H1 (cell line): ENCODE results near the gene TAT. TPM values are rescaled to one million over a fixed set of nuclear protein-coding genes. Genes with fewer than 3 reads are reported as not detected.

Experiments
- CTCF ChIA-PET: fragments of 300-600 bp; sonication (Branson Sonifier 250); formaldehyde crosslinking; loops from one replicate; lab custom pipeline; 2021; ENCODE audit not compliant: partially characterized antibody; lab: Charles Lee
- POLR2A ChIA-PET: fragments of 300-600 bp; sonication (Branson Sonifier 250); formaldehyde crosslinking; loops from one replicate; lab custom pipeline; 2021; ENCODE audit warnings: inconsistent platforms; ENCODE audit not compliant: partially characterized antibody; lab: Charles Lee
- DNase-seq, 2 experiments: peaks; one replicate each; pipeline versions ENCODE4 v3.0.0 to v3.0.0-alpha.2; 2010 to 2022; ENCODE audit warnings: low spot score in 2 of 2, low read depth in 1 of 2, mixed read lengths in 1 of 2
- FAIRE-seq: peaks from 2 replicates; lab custom pipeline; 2011; peaks lifted over from hg19 to GRCh38; lab: Jason Lieb, UNC
- H2AFZ ChIP-seq: 2 replicates; pipeline ENCODE4 v1.8.1; 2012; ENCODE audit warnings: low read length, inconsistent platforms
- H2AK5ac ChIP-seq: 2 replicates; pipeline ENCODE4 v1.6.1; 2013; ENCODE audit warnings: low read depth, low read length
- H2BK120ac ChIP-seq: replicated peaks from 2 replicates; pipeline ENCODE3; 2013; ENCODE audit warnings: low read depth, low read length, inconsistent platforms
- H2BK12ac ChIP-seq: 2 replicates; pipeline ENCODE4 v1.6.1; 2013; ENCODE audit warnings: low read depth, low read length
- H2BK15ac ChIP-seq: 2 replicates; pipeline ENCODE4 v1.6.1; 2013; ENCODE audit warnings: low read length
- H2BK20ac ChIP-seq: 2 replicates; pipeline ENCODE4 v1.6.1; 2013; ENCODE audit warnings: low read length
- H2BK5ac ChIP-seq: 2 replicates; pipeline ENCODE4 v1.6.1; 2013; ENCODE audit warnings: low read depth, low read length
- H3K14ac ChIP-seq: 2 replicates; pipeline ENCODE4 v1.6.1; 2013; ENCODE audit warnings: inconsistent platforms; ENCODE audit not compliant: insufficient read length
- H3K18ac ChIP-seq: 2 replicates; pipeline ENCODE4 v1.6.1; 2013; ENCODE audit warnings: low read length; ENCODE audit errors: extremely low read depth
- H3K23ac ChIP-seq: 2 replicates; pipeline ENCODE4 v1.6.1; 2013; ENCODE audit warnings: inconsistent platforms; ENCODE audit not compliant: insufficient read length
- H3K23me2 ChIP-seq: 2 replicates; pipeline ENCODE4 v1.6.1; 2013; ENCODE audit warnings: low read depth, low read length
- H3K27ac ChIP-seq: 2 replicates; pipeline ENCODE4 v1.6.1; 2011; ENCODE audit warnings: low read depth, low read length, inconsistent platforms
- H3K27me3 ChIP-seq, 4 experiments: replicated peaks in 1 of 4; 1 replicate in 1 of 4; 2 replicates in 3 of 4; pipeline versions ENCODE4 v1.6.1 to v1.8.1; 2011 to 2013; ENCODE audit warnings: low read length in 3 of 4, mild to moderate bottlenecking in 3 of 4, inconsistent platforms in 2 of 4, mixed read lengths in 2 of 4, moderate library complexity in 1 of 4; ENCODE audit not compliant: control insufficient read depth in 3 of 4, insufficient read depth in 3 of 4; ENCODE audit errors: extremely low read depth in 1 of 4
- H3K36me3 ChIP-seq, 4 experiments: 2 replicates each; pipeline versions ENCODE4 v1.6.1 to v1.8.1; 2011 to 2013; ENCODE audit warnings: mild to moderate bottlenecking in 4 of 4, low read length in 3 of 4, moderate library complexity in 2 of 4, control low read depth in 1 of 4, inconsistent platforms in 1 of 4; ENCODE audit not compliant: insufficient read depth in 4 of 4, control insufficient read depth in 2 of 4
- H3K4ac ChIP-seq: replicated peaks from 2 replicates; pipeline ENCODE3; 2013; ENCODE audit warnings: low read length, low read depth, mixed read lengths, inconsistent platforms; ENCODE audit not compliant: insufficient read length
- H3K4me1 ChIP-seq, 4 experiments: replicated peaks in 1 of 4; 1 replicate in 1 of 4; 2 replicates in 3 of 4; pipeline versions ENCODE4 v1.6.1 to v1.8.1; 2011 to 2013; ENCODE audit warnings: low read length in 3 of 4, inconsistent platforms in 2 of 4, mixed read lengths in 1 of 4; ENCODE audit not compliant: insufficient read depth in 4 of 4, control insufficient read depth in 3 of 4
- H3K4me2 ChIP-seq, 2 experiments: 2 replicates each; pipeline versions ENCODE4 v1.6.1 to v1.8.1; 2011 to 2013; ENCODE audit warnings: low read depth in 2 of 2, low read length in 2 of 2, control low read depth in 1 of 2, inconsistent platforms in 1 of 2, mild to moderate bottlenecking in 1 of 2; ENCODE audit not compliant: insufficient read depth in 1 of 2
- H3K4me3 ChIP-seq, 4 experiments: fragments of 200-600, 300-600 bp in 1 of 4; sonication (generic), shearing (Covaris generic), sonication (Bioruptor Twin) in 1 of 4; 2 replicates each; pipeline versions ENCODE4 v1.5.1 to v1.8.1; 2011 to 2016; ENCODE audit warnings: low read length in 4 of 4, low read depth in 3 of 4, control low read depth in 2 of 4, inconsistent platforms in 2 of 4, mild to moderate bottlenecking in 2 of 4, mixed read lengths in 1 of 4, moderate library complexity in 1 of 4; ENCODE audit not compliant: insufficient read depth in 2 of 4; ENCODE audit errors: extremely low read depth in 1 of 4
- H3K56ac ChIP-seq: replicated peaks from 2 replicates; pipeline ENCODE3; 2013; ENCODE audit warnings: low read depth, mild to moderate bottlenecking, mixed read lengths, low read length, inconsistent platforms; ENCODE audit not compliant: insufficient read length
- H3K79me1 ChIP-seq: 2 replicates; pipeline ENCODE4 v1.6.1; 2013; ENCODE audit warnings: low read depth, low read length, control low read depth
- H3K79me2 ChIP-seq, 2 experiments: 2 replicates each; pipeline versions ENCODE4 v1.6.1 to v1.8.1; 2012 to 2013; ENCODE audit warnings: low read length in 2 of 2, mild to moderate bottlenecking in 2 of 2, inconsistent platforms in 1 of 2; ENCODE audit not compliant: insufficient read depth in 2 of 2, control insufficient read depth in 1 of 2
- H3K9ac ChIP-seq, 4 experiments: replicated peaks in 1 of 4; 1 replicate in 1 of 4; 2 replicates in 3 of 4; pipeline versions ENCODE4 v1.6.1 to v1.8.1; 2011 to 2013; ENCODE audit warnings: low read depth in 3 of 4, low read length in 3 of 4, control low read depth in 2 of 4, mild to moderate bottlenecking in 2 of 4, moderate library complexity in 2 of 4, inconsistent platforms in 1 of 4; ENCODE audit errors: extremely low read depth in 1 of 4
- H3K9me3 ChIP-seq, 2 experiments: 2 replicates each; pipeline versions ENCODE4 v1.6.1 to v1.8.1; 2012 to 2013; ENCODE audit warnings: mild to moderate bottlenecking in 2 of 2, moderate library complexity in 2 of 2, control low read depth in 1 of 2, inconsistent platforms in 1 of 2, low read depth in 1 of 2, low read length in 1 of 2, mixed read lengths in 1 of 2; ENCODE audit not compliant: insufficient read depth in 2 of 2
- H4K20me1 ChIP-seq, 2 experiments: replicated peaks in 1 of 2; 2 replicates each; pipeline versions ENCODE3 to v1.8.1; 2011 to 2013; ENCODE audit warnings: inconsistent platforms in 2 of 2, low read length in 2 of 2, mild to moderate bottlenecking in 1 of 2; ENCODE audit not compliant: insufficient read depth in 2 of 2, control insufficient read depth in 1 of 2
- H4K5ac ChIP-seq: 2 replicates; pipeline ENCODE4 v1.6.1; 2013; ENCODE audit warnings: low read length, low read depth, mixed read lengths, inconsistent platforms; ENCODE audit not compliant: insufficient read length
- H4K8ac ChIP-seq: 2 replicates; pipeline ENCODE4 v1.8.0; 2013; ENCODE audit warnings: mild to moderate bottlenecking, moderate library complexity, low read length, inconsistent platforms; ENCODE audit not compliant: insufficient read depth; ENCODE audit errors: extremely low read depth
- H4K91ac ChIP-seq: replicated peaks from 2 replicates; pipeline ENCODE3; 2013; ENCODE audit warnings: low read length, mixed read lengths, inconsistent platforms; ENCODE audit not compliant: insufficient read length
- CEBPB ChIP-seq: IDR thresholded peaks from 2 replicates; pipeline ENCODE4 v1.6.1; 2012; ENCODE audit warnings: low read depth, low read length
- WGBS, 2 experiments: shearing (Covaris generic) in 1 of 2; methylation state at CpG; one replicate each; pipeline versions ENCODE4 v1.1.6 to v1.1.7; 2013 to 2015; ENCODE audit warnings: low lambda C conversion rate in 2 of 2, mixed read lengths in 2 of 2, inconsistent platforms in 1 of 2, low coverage in 1 of 2, missing lambda C conversion rate in 1 of 2; ENCODE audit not compliant: insufficient replicate concordance in 2 of 2, insufficient coverage in 1 of 2, insufficient read length in 1 of 2; ENCODE audit errors: extremely low coverage in 1 of 2, missing lambda C conversion rate in 1 of 2; 5-methylcytosine and 5-hydroxymethylcytosine counted together
- polyA plus RNA-seq, 7 experiments: library from polyadenylated mRNA; depleted of rRNA in 3 of 7; stranded (reverse) in 5 of 7; unstranded in 2 of 7; fragments of >200 nt in 5 of 7; fragments of 200-250 nt in 2 of 7; gene quantifications; 1 replicate in 5 of 7; 2 replicates in 1 of 7; 4 replicates in 1 of 7; pipeline versions ENCODE4 v1.2.1 to v1.2.3, GENCODE V29; 2011 to 2013; ENCODE audit warnings: missing spikeins in 2 of 7, mixed read lengths in 2 of 7
- total RNA-seq: library from RNA; stranded (reverse); fragmentation: NEBNext Ultra II Directional; extraction: Animal tissue kit (Norgen Biotek cat#: 25700); gene quantifications from 2 replicates; pipeline ENCODE4 v1.2.1, GENCODE V29; 2021

Gene TAT
- total and polyA plus RNA-seq, 2 of the 8 experiments (the other 6 are each of a cell fraction or from before 2014, with no cell fraction given) = 0.03 TPM; not detected in 1

GRCh38 chr16:71584543-71585317, 7.8 kb upstream of the TAT start:
- Histone ChIP-seq H3K18ac (no peak overlapping the region), H4K91ac (no peak overlapping the region)
- 94% methylated on average over 3 of the region's 3 CpGs; no CpG with 5 or more reads in 1 of the 2 experiments for WGBS, 2 experiments
- TF ChIP-seq CEBPB = no peak

More at GRCh38 chr16:71584543-71585317, 7.8 kb upstream of the TAT start:
- H3K4me3 ChIP-seq = no peak overlapping the region
- no peaks in the 10 kb centered on the region for H3K27me3 ChIP-seq
- H3K36me3 ChIP-seq = no peaks in the 10 kb centered on the region
- POLR2A ChIA-PET = interaction anchor here (0.7 to 1.2 kb wide), 2 partner anchors 11 to 20 kb away, joined by 3 read pairs; no protein-coding TSS in a partner anchor
- DNase-seq = no peak
- H3K56ac ChIP-seq = no peak overlapping the region
- no peak overlapping the region for H2BK12ac ChIP-seq
- H2AK5ac ChIP-seq = no peak overlapping the region
- H3K23ac ChIP-seq = no peak overlapping the region
- no peaks in the 10 kb centered on the region for H4K20me1 ChIP-seq
- H2BK15ac ChIP-seq = no peak overlapping the region
- no peak overlapping the region for H2AFZ ChIP-seq
- FAIRE-seq = no peak
- CTCF ChIA-PET = interaction anchor here (0.9 to 1.5 kb wide), 2 partner anchors 19 to 26 kb away, joined by 3 read pairs; no protein-coding TSS in a partner anchor
- no peak overlapping the region for H3K4ac ChIP-seq
- no peaks in the 10 kb centered on the region for H3K79me2 ChIP-seq
- H3K14ac ChIP-seq = no peak overlapping the region
- no peak overlapping the region for H2BK20ac ChIP-seq
- no peaks in the 10 kb centered on the region for H3K79me1 ChIP-seq
- no peak overlapping the region for H3K27ac ChIP-seq
- no peak overlapping the region for H2BK120ac ChIP-seq
- no peak overlapping the region for H3K4me2 ChIP-seq
- H3K23me2 ChIP-seq = no peaks in the 10 kb centered on the region
- H3K9ac ChIP-seq = no peak overlapping the region
- H3K9me3 ChIP-seq = no peaks in the 10 kb centered on the region; a peak in 1 of 4 replicates
- H2BK5ac ChIP-seq = no peak overlapping the region
- H4K5ac ChIP-seq = no peak overlapping the region
- no peak overlapping the region for H4K8ac ChIP-seq
- no peaks in the 10 kb centered on the region for H3K4me1 ChIP-seq
